A549 (cell line): Measurements from ENCODE around the gene CDK17.

Experiments used
- CHD2 ChIP-seq: fragments of 150-350 bp; IDR thresholded peaks from 2 replicates; pipeline ENCODE4 v1.6.1; 2014; ENCODE audit warnings: low read length; ENCODE audit not compliant: partially characterized antibody
- CTCF ChIP-seq: fragments of >200 bp; sonication (Bioruptor Twin); formaldehyde crosslinking; IDR thresholded peaks from 3 replicates; pipeline ENCODE4 v1.5.1; 2016
- EP300 ChIP-seq, 2 experiments: fragments of >200 bp; sonication (Bioruptor Twin); formaldehyde crosslinking; IDR thresholded peaks; 2 replicates in 1 of 2; 3 replicates in 1 of 2; pipeline ENCODE4 v1.6.1; 2016 to 2017
- MAZ ChIP-seq: fragments of 150-350 bp; IDR thresholded peaks from 2 replicates; pipeline ENCODE4 v1.6.1; 2014; ENCODE audit warnings: antibody characterized with exemption, low read depth, low read length, borderline replicate concordance
- MYC ChIP-seq: IDR thresholded peaks from 2 replicates; pipeline ENCODE4 v1.6.1; 2012; ENCODE audit warnings: mild to moderate bottlenecking, inconsistent platforms, low read length, improper control_type of control experiment, borderline replicate concordance
- POLR2A ChIP-seq: IDR thresholded peaks from 2 replicates; pipeline ENCODE4 v1.6.1; 2012; ENCODE audit warnings: mild to moderate bottlenecking, low read length
- RNF2 ChIP-seq: fragments of 200-600 bp; sonication (generic); IDR thresholded peaks from 2 replicates; pipeline ENCODE4 v1.6.1; 2016; ENCODE audit warnings: low read depth, mild to moderate bottlenecking, antibody characterized with exemption, moderate library complexity, borderline replicate concordance
- ZNF302 ChIP-seq: fragments of 250-450 bp; sonication (Bioruptor Pico); IDR thresholded peaks from 2 replicates; pipeline ENCODE4 v1.9.0; 2021; ENCODE audit warnings: inconsistent platforms, mild to moderate bottlenecking, moderate library complexity

- TF ChIP-seq MAZ (no peak), EP300 (IDR thresholded peaks at IDR 0.05) (no peak), MYC (no peak), CTCF (no peak), POLR2A (no peak), CHD2 (no peak), RNF2 (no peak), ZNF302 (CRISPR knock-in tag) (no peak)
Observed at GRCh38 chr12:96408993-96409392, 8.8 kb upstream of the CDK17 start.
